ENCODE results near the gene KRT79. TPM values are rescaled to one million over a fixed set of nuclear protein-coding genes. Genes with fewer than 3 reads are reported as not detected.

KRT79 gene
- total RNA-seq, 1 donor from 2014 or later: 1.7 TPM

DNA sequence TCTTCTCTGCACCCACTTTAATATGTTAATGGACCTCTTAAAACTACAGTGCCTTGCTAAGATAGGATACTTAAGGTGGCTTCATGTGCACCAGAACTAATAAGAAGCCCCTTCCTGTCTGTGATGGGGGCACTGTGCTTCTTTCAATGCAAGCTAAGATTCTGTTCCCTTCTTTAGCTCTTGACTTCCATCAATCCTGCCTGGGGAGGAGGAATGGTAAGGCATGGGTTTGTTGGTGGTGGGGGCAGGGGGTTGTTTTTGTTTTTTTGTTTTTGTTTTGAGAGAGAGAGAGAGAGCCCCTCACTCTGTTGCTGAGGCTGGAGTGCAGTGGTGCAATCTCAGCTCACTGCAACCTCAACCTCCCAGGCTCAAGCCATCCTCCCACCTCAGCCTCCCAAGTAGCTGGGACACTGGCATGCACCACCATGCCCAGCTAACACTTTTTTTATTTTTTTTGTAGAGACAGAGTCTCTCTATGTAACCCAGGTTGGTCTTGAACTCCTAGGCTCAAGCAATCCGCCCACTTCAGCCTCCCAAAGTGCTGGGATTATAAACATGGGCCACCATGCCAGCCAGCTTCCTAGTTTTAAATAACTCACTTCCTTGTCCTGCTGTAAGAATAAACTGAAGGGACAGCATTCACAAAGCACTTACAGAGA lies 33.7 kb downstream of the KRT79 start:
- Histone ChIP-seq H3K4me3 (no peak overlapping the region), H3K27me3 (no peaks in the 10 kb centered on the region), H3K36me3 (no peaks in the 10 kb centered on the region), H3K4me1 (peaks cover 12% of the 10 kb centered on the region), H3K27ac (no peak overlapping the region), H3K9me3 (no peaks in the 10 kb centered on the region)
- intact Hi-C loops (cut with DNase I): no loop called here
- TF ChIP-seq CTCF (IDR thresholded peaks at IDR 0.05): no peak
- no peak for TF ChIP-seq POLR2AphosphoS5 (IDR thresholded peaks at IDR 0.05; ENCODE audit: insufficient read depth in 1 of 2, low read depth in 1 of 2)
- no peak for TF ChIP-seq POLR2A (IDR thresholded peaks at IDR 0.05)
- no peak for DNase-seq (ENCODE audit: extremely low spot score in 2 of 2)

DNA sequence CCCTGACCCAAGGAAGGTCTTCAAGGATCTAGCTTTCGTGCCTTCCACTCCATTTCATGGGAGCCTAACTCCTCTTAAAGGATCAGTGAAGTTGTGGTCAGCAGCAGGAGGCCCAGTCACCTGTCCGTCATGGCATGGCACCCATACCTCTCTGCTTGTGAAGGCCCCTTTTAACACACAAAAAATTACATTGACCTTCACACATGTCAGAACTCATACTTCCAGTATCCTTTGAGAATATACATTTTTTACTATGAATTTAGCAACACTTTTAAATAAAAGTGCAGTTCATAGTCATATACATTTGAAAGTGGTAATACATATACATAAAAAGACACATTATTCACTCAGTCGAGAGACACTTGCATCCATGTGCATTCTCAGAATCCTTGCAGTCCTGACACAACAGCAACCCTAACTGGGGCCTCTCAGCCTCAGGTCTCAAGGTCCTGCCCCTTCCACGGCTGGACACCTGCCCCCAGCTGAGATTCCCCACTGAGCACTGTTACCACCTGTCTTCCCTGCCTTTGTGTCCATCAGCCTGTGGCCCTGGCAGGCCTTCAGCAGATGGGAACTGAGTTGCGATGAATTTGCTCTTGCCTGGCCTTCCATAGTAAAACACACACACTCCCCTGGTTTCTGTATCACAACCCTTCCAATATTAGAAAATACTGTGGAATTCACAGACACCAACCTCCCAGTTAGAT lies 34.5 kb downstream of the KRT79 start:
- intact Hi-C loops (cut with DNase I): no loop called here
- TF ChIP-seq CTCF (IDR thresholded peaks at IDR 0.05): no peak
- TF ChIP-seq POLR2AphosphoS5 (IDR thresholded peaks at IDR 0.05; ENCODE audit: insufficient read depth in 1 of 2, low read depth in 1 of 2): no peak
- no peak for TF ChIP-seq POLR2A (IDR thresholded peaks at IDR 0.05)
- no peak overlapping the region for H3K27ac ChIP-seq

DNA sequence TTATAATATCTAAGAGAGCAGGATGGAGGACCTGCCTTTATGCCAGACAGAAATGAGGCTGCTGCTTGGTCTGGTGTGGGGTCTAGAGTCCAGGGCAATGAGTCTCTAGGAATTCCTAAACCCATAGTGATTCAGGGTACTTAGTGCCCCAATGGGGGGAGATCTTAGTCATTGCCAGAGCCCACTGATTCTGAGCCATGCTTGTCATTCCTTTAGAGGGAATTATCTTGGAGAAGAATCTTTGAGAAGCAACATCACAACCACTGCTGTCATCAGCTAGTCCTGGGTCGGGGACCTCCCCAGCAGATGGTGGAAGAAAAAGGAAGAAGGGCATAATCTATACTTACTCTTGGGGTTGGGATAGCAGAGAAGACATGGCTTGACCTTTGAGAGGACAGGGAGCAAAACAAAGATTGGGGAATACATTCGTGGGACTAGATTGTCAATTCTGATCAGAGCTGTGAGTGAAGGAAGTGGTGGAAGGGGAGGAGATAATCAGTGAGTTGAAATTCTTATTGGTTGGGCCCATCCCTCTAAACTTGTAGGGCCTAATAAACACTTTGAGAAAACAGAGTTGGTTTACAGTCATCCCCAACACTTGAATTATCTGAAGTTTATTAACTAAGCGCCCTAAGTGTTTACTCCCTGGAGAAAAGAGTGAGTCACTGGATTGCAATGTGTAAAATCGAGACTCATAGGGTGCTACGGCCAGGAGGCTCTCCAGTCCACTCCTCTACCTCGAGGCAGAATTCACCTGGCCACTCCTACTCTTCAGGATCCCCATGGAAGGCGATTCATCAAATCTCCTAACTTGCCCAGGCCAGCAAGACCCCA lies 35.2 kb downstream of the KRT79 start:
- intact Hi-C loops (cut with DNase I): no loop called here
- peaks cover 12% of the 10 kb centered on the region for H3K4me1 ChIP-seq
- no peaks in the 10 kb centered on the region for H3K27me3 ChIP-seq
- TF ChIP-seq POLR2A (IDR thresholded peaks at IDR 0.05) (no peak), POLR2AphosphoS5 (IDR thresholded peaks at IDR 0.05; ENCODE audit: insufficient read depth in 1 of 2, low read depth in 1 of 2) (no peak), CTCF (IDR thresholded peaks at IDR 0.05) (no peak)
- no peak for DNase-seq (ENCODE audit: extremely low spot score in 2 of 2)
- H3K36me3 ChIP-seq: no peaks in the 10 kb centered on the region
- no peak overlapping the region for H3K27ac ChIP-seq
- H3K4me3 ChIP-seq: no peak overlapping the region
- no peaks in the 10 kb centered on the region for H3K9me3 ChIP-seq

More for the DNA sequence above, 34.5 kb downstream of the KRT79 start:
- Histone ChIP-seq H3K9me3 (no peaks in the 10 kb centered on the region), H3K4me3 (no peak overlapping the region), H3K27me3 (no peaks in the 10 kb centered on the region), H3K36me3 (no peaks in the 10 kb centered on the region), H3K4me1 (peaks cover 12% of the 10 kb centered on the region)
- DNase-seq (ENCODE audit: extremely low spot score in 2 of 2): no peak

DNA sequence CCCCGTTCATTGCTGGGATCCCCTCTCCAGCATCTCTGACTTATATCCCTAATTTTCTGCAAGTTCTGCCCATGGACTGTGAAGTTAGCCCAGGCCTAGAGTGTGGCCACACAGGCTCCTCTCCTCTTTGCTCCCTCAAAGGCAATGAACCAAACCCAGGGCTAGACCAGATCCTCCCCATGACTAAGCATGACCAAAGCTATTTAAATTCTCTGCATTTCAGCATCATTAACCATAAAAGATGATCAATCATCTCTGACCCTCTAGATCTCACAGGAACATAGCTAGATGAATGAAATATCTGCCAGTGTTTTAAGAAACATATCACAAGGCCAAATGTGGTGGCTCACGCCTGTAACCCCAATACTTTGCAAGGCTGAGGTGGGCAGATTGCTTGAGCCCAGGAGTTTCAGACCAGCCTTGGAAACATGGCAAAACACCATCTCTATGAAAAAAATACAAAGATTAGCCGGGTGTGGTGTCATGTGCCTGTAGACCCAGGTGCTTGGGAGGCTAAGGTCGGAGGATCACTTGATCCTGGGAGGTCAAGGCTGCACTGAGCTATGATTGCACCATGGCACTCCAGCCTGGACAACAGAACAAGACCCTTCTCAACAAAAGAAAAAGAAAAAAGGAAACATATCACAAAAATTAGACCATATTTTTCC lies 36.0 kb downstream of the KRT79 start:
- peaks cover 12% of the 10 kb centered on the region for H3K4me1 ChIP-seq
- no peaks in the 10 kb centered on the region for H3K9me3 ChIP-seq
- intact Hi-C loops (cut with DNase I): no loop called here
- H3K4me3 ChIP-seq: no peak overlapping the region
- H3K27me3 ChIP-seq: no peaks in the 10 kb centered on the region
- no peak for DNase-seq (ENCODE audit: extremely low spot score in 2 of 2)
- TF ChIP-seq POLR2AphosphoS5 (IDR thresholded peaks at IDR 0.05; ENCODE audit: insufficient read depth in 1 of 2, low read depth in 1 of 2) (no peak), POLR2A (IDR thresholded peaks at IDR 0.05) (no peak), CTCF (IDR thresholded peaks at IDR 0.05) (no peak)
- H3K27ac ChIP-seq: no peak overlapping the region
- H3K36me3 ChIP-seq: no peaks in the 10 kb centered on the region

All from vagina (tissue), 2 donors.